ENCODE data around the gene OGDH.
"Not testable (repeated sequence)": the region's sequence is repeated elsewhere in the genome, so short reads cannot be mapped to it uniquely, and the experiment has no call there.

The OGDH gene

GRCh38 chr7:44580945-44581878 lies 25.2 kb upstream of the OGDH start:
- DNase-seq = peak; percentile 57

- peak; percentile 100 for DNase-seq
Observed at GRCh38 chr7:44581879-44582603, 24.4 kb upstream of the OGDH start, which contains the start of gene TMED4. Gene TMED4 (minus strand): TSS chr7:44582231. CDS start chr7:44582206, 25 bp downstream.

- no peak for DNase-seq
Observed at GRCh38 chr7:44583146-44583865, 23.1 kb upstream of the OGDH start.

GRCh38 chr7:44587843-44588711 lies 18.4 kb upstream of the OGDH start:
- DNase-seq = no peak

GRCh38 chr7:44590910-44591309 lies 15.5 kb upstream of the OGDH start:
- DNase-seq = no peak

GRCh38 chr7:44595934-44596635 lies 10.3 kb upstream of the OGDH start:
- DNase-seq = no peak

GRCh38 chr7:44597181-44597580 lies 9.2 kb upstream of the OGDH start:
- DNase-seq = not testable (repeated sequence)

GRCh38 chr7:44599222-44599621 lies 7.2 kb upstream of the OGDH start:
- no peak for DNase-seq

- DNase-seq = no peak
Observed at GRCh38 chr7:44602576-44602910, 3.9 kb upstream of the OGDH start.

GRCh38 chr7:44603193-44603592 lies 3.2 kb upstream of the OGDH start:
- no peak for DNase-seq

- no peak for DNase-seq
Observed at GRCh38 chr7:44604941-44605340, 1.5 kb upstream of the OGDH start.

GRCh38 chr7:44607141-44608068 lies 978 bp downstream of the OGDH start:
- no peak for DNase-seq

GRCh38 chr7:44608916-44609648 lies 2.7 kb downstream of the OGDH start:
- no peak for DNase-seq

- no peak for DNase-seq
Observed at GRCh38 chr7:44609829-44610228, 3.4 kb downstream of the OGDH start.

GRCh38 chr7:44615149-44615611 lies 8.8 kb downstream of the OGDH start:
- DNase-seq = peak; percentile 82

- no peak for DNase-seq
Observed at GRCh38 chr7:44615793-44616192, 9.4 kb downstream of the OGDH start.

- no peak for DNase-seq
Observed at GRCh38 chr7:44616545-44616944, 10.1 kb downstream of the OGDH start.

- no peak for DNase-seq
Observed at GRCh38 chr7:44617225-44617890, 10.9 kb downstream of the OGDH start.

- no peak for DNase-seq
Observed at GRCh38 chr7:44618045-44618444, 11.6 kb downstream of the OGDH start.
